CD4-positive, alpha-beta T cell treated with Interleukin-10 for 1 hour (primary cell): ENCODE measurements around the gene PIM2.
"Not testable (repeated sequence)": the region's sequence is repeated elsewhere in the genome, so short reads cannot be mapped to it uniquely, and the experiment has no call there.

Experiments
- DNase-seq: peaks from one replicate; pipeline ENCODE4 v3.0.0-alpha.2; 2020

The PIM2 gene

GRCh38 chrX:48904626-48905025, 14.2 kb downstream of the PIM2 start:
- DNase-seq, result no peak

DNA sequence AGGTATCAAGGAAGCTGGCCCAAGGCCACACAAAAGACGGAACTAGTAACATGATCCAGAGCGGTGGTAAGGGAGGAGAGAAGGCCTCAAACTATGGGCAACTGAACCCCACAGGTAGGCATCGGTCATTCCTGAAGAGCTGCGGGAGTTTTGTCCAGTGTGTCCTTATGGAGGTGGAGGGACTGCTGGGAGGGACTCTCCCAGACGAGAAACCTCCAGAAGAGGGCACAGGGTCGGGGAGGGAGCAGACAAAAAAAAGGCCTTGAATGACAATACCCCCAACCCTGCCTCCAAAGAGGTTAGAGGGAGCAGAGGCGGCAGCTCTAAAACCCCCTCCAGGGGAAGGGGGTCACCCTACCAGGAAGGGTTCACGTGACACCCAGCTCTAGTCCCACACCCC, 14.6 kb downstream of the PIM2 start:
- no peak for DNase-seq

DNA sequence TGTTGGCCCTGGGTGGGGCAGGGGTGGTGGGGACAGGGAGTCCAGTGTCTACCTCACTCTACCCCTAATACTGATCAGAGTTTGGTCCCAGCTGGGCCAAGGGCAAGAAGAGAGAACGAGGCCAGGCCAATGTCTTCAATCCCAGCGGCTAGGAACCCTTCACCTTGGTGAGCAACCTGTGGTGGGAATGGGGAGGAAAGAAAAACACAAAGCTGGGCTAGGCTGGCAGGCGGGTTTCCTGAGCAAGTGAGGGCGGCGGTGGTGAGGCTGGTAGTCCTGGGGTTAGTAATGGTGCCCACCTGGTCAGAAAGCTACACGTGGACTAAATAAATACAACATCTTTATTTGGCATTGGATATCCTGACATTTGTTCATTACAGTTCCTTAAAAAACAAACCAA, 15.5 kb downstream of the PIM2 start:
- DNase-seq, result no peak

- DNase-seq, result no peak
Observed at GRCh38 chrX:48902776-48903175, 16.0 kb downstream of the PIM2 start.

- DNase-seq, result no peak
Observed at GRCh38 chrX:48902135-48902534, 16.7 kb downstream of the PIM2 start.

- no peak for DNase-seq
Observed at GRCh38 chrX:48901069-48901468, 17.8 kb downstream of the PIM2 start.

DNA sequence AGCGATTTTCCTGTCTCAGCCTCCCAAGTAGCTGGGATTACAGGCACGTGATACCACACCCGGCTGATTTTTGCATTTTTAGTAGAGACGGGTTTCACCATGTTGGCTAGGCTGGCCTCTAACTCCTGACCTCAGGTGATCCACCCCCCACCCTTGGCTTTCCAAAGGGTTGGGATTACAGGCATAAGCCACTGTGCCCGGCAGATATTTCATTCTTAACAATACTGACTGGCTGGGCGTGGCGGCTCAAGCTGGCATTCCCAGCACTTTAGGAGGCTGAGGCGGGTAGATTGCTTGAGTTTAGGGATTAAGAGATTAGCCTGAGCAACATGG, 19.8 kb downstream of the PIM2 start:
- DNase-seq, result no peak

DNA sequence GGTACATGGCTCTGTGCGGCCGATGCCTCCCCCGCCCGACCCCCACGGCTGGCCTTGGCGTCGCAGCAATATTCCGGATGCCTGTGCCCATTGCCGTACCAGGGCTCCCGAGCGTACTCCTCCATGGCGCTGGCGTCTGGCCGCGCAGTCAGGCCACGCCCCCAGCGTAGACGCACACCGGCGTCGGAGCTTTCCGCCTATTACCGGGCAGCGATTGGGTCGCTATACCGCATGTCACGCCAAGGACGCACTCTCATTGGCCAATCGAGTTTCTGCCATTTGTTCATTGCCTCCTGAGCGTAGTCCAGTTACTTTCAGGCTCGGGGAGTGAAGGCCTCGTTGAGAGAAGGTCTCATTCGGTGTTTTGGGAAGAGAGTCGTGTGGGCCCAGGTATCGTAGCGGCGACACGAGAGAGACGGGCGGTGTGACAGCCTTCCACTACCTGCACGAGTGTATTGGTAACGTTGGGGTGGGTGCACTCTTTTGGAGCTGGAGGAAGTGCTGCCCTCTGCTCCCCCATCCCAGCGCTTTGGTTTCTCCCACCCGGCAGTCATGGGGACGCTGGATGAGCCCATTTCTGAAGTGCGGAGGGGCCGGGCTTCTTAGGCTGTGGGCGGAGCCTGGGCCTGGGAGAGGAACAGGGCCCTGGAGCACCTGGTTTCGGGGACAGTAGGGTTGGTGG, 21.1 kb downstream of the PIM2 start, which contains the start of the genes PQBP1 and TIMM17B:
PQBP1 (plus strand) TSS at position 306 of the 682 bp plus-strand sequence. CDS start 580 bp downstream, outside the sequence.
TIMM17B (minus strand) TSS at position 144 of the 682 bp plus-strand sequence; CDS start at position 125, 19 bp downstream.
- DNase-seq, result peak; percentile 93

DNA sequence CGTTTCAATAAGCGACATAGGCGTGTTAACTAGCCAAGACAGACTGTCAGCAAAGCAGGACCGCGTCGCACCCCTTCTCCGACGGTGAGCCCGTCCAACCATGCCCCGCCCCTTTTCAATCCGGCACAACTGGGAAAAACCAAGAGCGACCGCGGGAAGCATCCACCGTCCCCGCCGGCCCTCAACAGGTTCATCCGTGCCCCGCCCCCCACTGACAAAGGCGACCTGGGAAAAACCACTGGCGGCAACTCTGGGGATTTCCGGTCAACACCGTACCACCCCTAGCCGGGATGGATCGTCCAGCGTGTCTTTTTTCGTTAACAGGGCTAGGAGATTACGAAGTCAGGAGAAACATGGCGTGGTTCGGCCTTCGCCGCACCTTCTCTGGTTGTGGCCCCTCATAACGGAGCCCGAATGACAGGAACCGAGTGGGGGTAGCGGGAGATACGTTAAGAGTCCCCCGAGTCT, 21.6 kb downstream of the PIM2 start:
- DNase-seq, result peak; percentile 82

DNA sequence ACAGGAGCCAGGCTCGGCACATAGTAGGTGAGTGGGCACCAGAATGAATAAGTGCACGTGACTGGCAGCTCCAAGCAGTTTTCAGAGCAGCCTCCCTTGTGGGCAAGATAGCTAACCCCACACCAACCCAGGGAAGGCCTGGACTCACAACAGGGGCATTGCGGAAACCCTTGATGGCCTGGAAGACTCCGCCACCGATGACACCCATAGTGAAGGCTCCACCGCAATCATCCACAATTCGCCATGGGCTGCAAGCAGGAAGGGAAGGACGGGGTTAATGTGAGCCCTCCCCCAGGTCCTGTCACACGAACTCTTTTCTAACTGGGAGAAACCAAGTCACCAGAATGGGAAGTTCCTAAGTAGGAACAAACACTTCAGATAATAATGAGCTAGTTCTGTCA, 22.2 kb downstream of the PIM2 start:
- no peak for DNase-seq

- DNase-seq, result no peak
Observed at GRCh38 chrX:48894891-48895290, 23.9 kb downstream of the PIM2 start.

- DNase-seq, result no peak
Observed at GRCh38 chrX:48893556-48894348, 25.1 kb downstream of the PIM2 start.

GRCh38 chrX:48892896-48893295, 25.9 kb downstream of the PIM2 start:
- no peak for DNase-seq

DNA sequence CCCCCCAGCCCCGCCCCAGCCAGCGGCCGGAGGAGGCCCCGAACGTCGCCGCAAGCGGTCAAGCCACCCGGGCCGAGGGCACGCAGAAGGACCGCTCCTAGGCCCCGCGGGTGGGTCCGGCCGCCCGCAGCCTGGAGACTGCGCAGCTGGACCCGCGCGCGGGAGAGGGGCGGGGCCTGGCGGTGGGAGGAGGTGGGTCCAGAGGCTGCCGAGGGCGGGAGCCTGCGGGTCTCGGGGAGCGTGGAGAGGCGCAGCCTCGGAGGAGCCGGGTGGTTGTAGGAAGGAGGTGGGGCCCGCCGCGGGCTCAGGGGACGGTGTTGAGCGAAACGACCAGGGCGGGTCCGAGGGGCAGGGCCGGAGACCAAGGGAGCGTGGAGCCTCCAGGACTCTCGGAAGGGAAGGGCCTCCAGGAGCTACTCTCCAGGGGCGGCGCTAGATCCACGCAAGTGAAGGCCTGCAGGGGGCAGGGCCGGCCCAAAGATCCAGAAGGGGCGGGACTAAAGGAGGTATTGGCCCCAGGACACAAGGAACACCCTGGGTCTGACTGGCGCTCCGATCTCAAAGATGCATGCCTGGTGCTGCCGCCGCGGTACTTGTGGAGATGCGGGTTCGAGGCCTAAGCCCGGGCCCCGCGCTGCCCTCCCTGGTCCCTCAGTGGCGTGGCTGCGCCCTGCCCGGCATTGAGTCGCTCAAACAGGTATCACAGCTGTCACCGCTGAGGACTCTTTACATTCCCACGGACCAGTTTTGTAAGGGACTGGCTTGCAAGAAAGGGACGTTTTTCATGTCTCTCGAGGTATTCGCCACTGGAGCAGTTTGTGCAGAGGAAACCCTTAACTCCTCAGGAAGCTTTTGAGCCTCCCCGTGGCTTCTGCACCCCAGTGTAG, 27.2 kb downstream of the PIM2 start:
- DNase-seq, result peak; percentile 84

DNA sequence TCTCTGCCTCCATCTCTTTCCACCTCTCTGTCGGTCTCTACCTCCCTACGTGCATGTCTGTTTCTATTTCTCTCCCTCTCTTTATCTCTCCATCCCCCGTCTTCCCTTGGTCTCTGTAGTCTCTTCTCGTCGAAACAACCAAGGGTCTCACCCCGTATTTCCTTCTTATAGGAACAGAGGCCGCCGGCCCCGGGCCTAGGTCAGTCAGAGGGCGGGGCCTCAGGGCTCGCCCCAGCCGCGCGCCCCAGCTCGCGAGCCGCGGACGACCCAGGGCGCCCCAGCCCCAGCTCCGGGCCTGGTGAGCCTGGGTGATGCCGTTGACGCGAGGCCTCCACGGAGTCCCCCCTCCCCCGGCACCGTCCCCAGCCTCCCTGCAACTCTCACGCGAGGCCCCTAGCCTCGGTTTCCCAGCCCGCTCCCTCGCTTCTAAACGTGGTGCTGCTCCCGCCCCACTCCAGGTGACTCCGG, 27.9 kb downstream of the PIM2 start:
- DNase-seq, result no peak

- no peak for DNase-seq
Observed at GRCh38 chrX:48890296-48890925, 28.4 kb downstream of the PIM2 start.

- DNase-seq, result not testable (repeated sequence)
Observed at GRCh38 chrX:48886586-48886985, 32.2 kb downstream of the PIM2 start.

DNA sequence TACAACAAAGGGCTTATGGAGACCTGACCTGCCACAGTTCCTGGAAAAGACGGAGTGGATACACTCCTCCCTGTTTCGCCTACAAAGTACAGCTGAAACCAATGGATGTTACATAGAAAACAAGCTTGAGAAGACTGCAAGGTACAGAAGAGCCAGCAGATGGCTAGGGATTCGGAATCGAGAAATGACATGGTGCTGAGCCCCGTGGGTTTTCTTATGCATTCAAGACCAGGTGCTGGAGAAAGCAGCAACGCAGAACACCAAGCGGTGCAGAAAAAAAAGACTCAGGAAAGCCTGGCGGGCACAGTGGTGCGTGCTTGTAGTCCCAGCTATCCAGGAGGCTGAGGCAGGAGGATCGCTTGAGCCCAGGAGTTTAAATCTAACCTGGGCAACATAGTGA, 35.1 kb downstream of the PIM2 start:
- no peak for DNase-seq

DNA sequence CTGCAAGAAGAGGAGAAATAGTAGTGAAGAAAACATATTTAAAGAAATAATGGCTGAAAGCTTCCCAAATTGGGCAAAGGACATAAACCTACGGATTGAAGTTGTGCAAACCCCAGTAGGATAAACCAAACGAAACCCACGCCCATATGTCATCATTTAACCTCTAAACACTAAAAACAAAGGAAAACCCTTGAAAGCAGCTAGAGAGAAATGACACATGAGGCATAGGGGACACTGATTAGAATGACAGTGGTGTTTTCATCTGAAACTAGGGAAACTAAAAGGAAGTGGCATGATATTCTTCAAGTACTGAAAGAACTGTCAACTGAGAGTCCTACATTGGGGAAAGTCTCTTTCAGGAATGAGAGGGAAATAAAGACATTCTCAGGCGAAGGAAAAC, 41.9 kb downstream of the PIM2 start:
- DNase-seq, result not testable (repeated sequence)

DNA sequence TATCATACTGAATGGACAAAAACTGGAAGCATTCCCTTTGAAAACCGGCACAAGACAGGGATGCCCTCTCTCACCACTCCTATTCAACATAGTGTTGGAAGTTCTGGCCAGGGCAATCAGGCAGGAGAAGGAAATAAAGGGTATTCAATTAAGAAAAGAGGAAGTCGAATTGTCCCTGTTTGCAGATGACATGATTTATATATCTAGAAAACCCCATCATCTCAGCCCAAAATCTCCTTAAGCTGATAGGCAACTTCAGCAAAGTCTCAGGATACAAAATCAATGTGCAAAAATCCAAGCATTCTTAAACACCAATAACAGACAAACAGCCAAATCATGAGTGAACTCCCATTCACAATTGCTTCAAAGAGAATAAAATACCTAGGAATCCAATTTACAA, 46.8 kb downstream of the PIM2 start:
- DNase-seq, result not testable (repeated sequence)

- no peak for DNase-seq
Observed at GRCh38 chrX:48864210-48864609, 54.6 kb downstream of the PIM2 start.
